Activated CD8-positive, alpha-beta memory T cell treated with anti-CD3 and anti-CD28 coated beads for 1 hour (primary cell): Measurements from ENCODE around the gene ZFYVE27.

Source experiments
- DNase-seq, 2 donors: peaks; one replicate each; pipeline ENCODE4 v3.0.0-alpha.2; 2020; ENCODE audit warnings: low read depth in 1 of 2; ENCODE audit errors: extremely low read depth in 1 of 2

ZFYVE27 gene

GRCh38 chr10:97785731-97786130, 48.8 kb downstream of the ZFYVE27 start:
- DNase-seq: no peak

- no peak for DNase-seq
Measured at GRCh38 chr10:97788552-97789442, 51.9 kb downstream of the ZFYVE27 start.

GRCh38 chr10:97789770-97790397, 53.0 kb downstream of the ZFYVE27 start:
- no peak for DNase-seq

GRCh38 chr10:97791824-97792721, 55.1 kb downstream of the ZFYVE27 start:
- DNase-seq: peak; percentile 38 to 52

- DNase-seq: no peak
Measured at GRCh38 chr10:97795886-97796285, 59.0 kb downstream of the ZFYVE27 start.

GRCh38 chr10:97796651-97797050, 59.7 kb downstream of the ZFYVE27 start:
- DNase-seq: no peak

GRCh38 chr10:97798958-97799610, 62.2 kb downstream of the ZFYVE27 start:
- no peak for DNase-seq

- DNase-seq: no peak
Measured at GRCh38 chr10:97800474-97800873, 63.5 kb downstream of the ZFYVE27 start.

GRCh38 chr10:97801422-97801821, 64.5 kb downstream of the ZFYVE27 start:
- DNase-seq: no peak

GRCh38 chr10:97805096-97805884, 68.4 kb downstream of the ZFYVE27 start:
- DNase-seq: no peak

- DNase-seq: no peak
Measured at GRCh38 chr10:97805949-97806348, 69.0 kb downstream of the ZFYVE27 start.

- no peak for DNase-seq
Measured at GRCh38 chr10:97810446-97810845, 73.5 kb downstream of the ZFYVE27 start.
